SK-N-MC (cell line): ENCODE data around the gene MYD88.
A peak's percentile ranks its signal among the peaks of the same experiment; 100 is the strongest.
"Not testable (repeated sequence)": the region's sequence is repeated elsewhere in the genome, so short reads cannot be mapped to it uniquely, and the experiment has no call there.

Source experiments
- DNase-seq: peaks from one replicate; pipeline ENCODE4 v3.0.0-alpha.2; 2011; ENCODE audit warnings: low read depth, low spot score
- H3K27ac ChIP-seq: fragments of 200-600 bp; sonication (generic); 2 replicates; pipeline ENCODE4 v1.5.1; 2016; ENCODE audit warnings: mixed run types
- H3K36me3 ChIP-seq: fragments of 200-600 bp; sonication (generic); 2 replicates; pipeline ENCODE4 v1.6.1; 2017; ENCODE audit warnings: antibody characterized with exemption, low read length, mixed read lengths; ENCODE audit not compliant: insufficient read depth
- H3K4me3 ChIP-seq: fragments of 200-600 bp; sonication (generic); 2 replicates; pipeline ENCODE4 v1.5.1; 2016
- H3K9ac ChIP-seq: fragments of 200-600 bp; sonication (generic); 2 replicates; pipeline ENCODE4 v1.8.0; 2017; ENCODE audit warnings: mixed run types, mixed read lengths; ENCODE audit not compliant: insufficient read length
- H3K9me3 ChIP-seq: fragments of 200-600 bp; sonication (generic); 2 replicates; pipeline ENCODE4 v1.6.1; 2017; ENCODE audit warnings: low read depth, mild to moderate bottlenecking, antibody characterized with exemption, low read length, moderate library complexity, mixed read lengths
- EZH2 ChIP-seq: fragments of 200-600 bp; sonication (generic); IDR thresholded peaks from one replicate; pipeline ENCODE4 v1.6.1; 2017; ENCODE audit warnings: antibody characterized with exemption
- FOXP2 ChIP-seq: optimal IDR thresholded peaks from 2 replicates; pipeline ENCODE3; 2011; ENCODE audit warnings: mild to moderate bottlenecking, moderate library complexity; ENCODE audit not compliant: insufficient read depth; ENCODE audit errors: extremely low read length, control extremely low read depth
- POLR2AphosphoS5 ChIP-seq: IDR thresholded peaks from 2 replicates; pipeline ENCODE4 v1.6.1; 2012; ENCODE audit warnings: mild to moderate bottlenecking, low read depth, low read length, borderline replicate concordance

The MYD88 gene

GRCh38 chr3:38131621-38132369 lies 6.7 kb upstream of the MYD88 start:
- DNase-seq: no peak
- no peaks in the 10 kb centered on the region; the same call in 1 of the 2 replicates for H3K36me3 ChIP-seq
- H3K9me3 ChIP-seq: no peaks in the 10 kb centered on the region
- H3K27ac ChIP-seq: no peak overlapping the region
- H3K4me3 ChIP-seq: no peak overlapping the region
- no peak overlapping the region for H3K9ac ChIP-seq
- TF ChIP-seq POLR2AphosphoS5: no peak
- no peak for TF ChIP-seq EZH2
- no peak for TF ChIP-seq FOXP2

GRCh38 chr3:38133209-38133556 lies 5.3 kb upstream of the MYD88 start:
- no peaks in the 10 kb centered on the region; the same call in 1 of the 2 replicates for H3K36me3 ChIP-seq
- H3K4me3 ChIP-seq: no peak overlapping the region
- H3K9me3 ChIP-seq: no peaks in the 10 kb centered on the region
- DNase-seq: no peak
- H3K9ac ChIP-seq: no peak overlapping the region
- TF ChIP-seq EZH2 (no peak), FOXP2 (no peak), POLR2AphosphoS5 (no peak)
- no peak overlapping the region for H3K27ac ChIP-seq

- no peaks in the 10 kb centered on the region for H3K9me3 ChIP-seq
- no peaks in the 10 kb centered on the region; the same call in 1 of the 2 replicates for H3K36me3 ChIP-seq
- TF ChIP-seq EZH2 (no peak), POLR2AphosphoS5 (no peak), FOXP2 (no peak)
- H3K4me3 ChIP-seq: no peak overlapping the region
- no peak overlapping the region for H3K27ac ChIP-seq
- H3K9ac ChIP-seq: no peak overlapping the region
- DNase-seq: no peak
Observed at GRCh38 chr3:38133557-38134405, 4.7 kb upstream of the MYD88 start.

- not testable (repeated sequence) for H3K36me3 ChIP-seq, H3K27ac ChIP-seq, DNase-seq
Observed at GRCh38 chr3:38134517-38135143, 3.8 kb upstream of the MYD88 start.

GRCh38 chr3:38135621-38136277 lies 2.7 kb upstream of the MYD88 start:
- H3K4me3 ChIP-seq: peak overlapping the region; percentile 87
- not testable (repeated sequence) for DNase-seq, H3K27ac ChIP-seq, H3K9me3 ChIP-seq, H3K36me3 ChIP-seq
- peak overlapping the region; percentile 83 for H3K9ac ChIP-seq

More at GRCh38 chr3:38134517-38135143, 3.8 kb upstream of the MYD88 start:
- H3K9ac ChIP-seq, H3K4me3 ChIP-seq, H3K9me3 ChIP-seq: not testable (repeated sequence)

GRCh38 chr3:38136393-38136776 lies 2.1 kb upstream of the MYD88 start:
- no peaks in the 10 kb centered on the region for H3K9me3 ChIP-seq
- H3K27ac ChIP-seq: no peak overlapping the region
- DNase-seq: no peak

GRCh38 chr3:38136777-38137614 lies 1.5 kb upstream of the MYD88 start, which contains the start of gene ACAA1:
TSS of gene ACAA1 (minus strand) at chr3:38137127. CDS start at chr3:38137035, 92 bp downstream.
- Histone ChIP-seq H3K9ac (peak within 1 kb of the TSS; percentile 83), H3K9me3 (no peaks in the 10 kb centered on the region), H3K27ac (no peak within 1 kb of the TSS), H3K36me3 (no peaks in the 10 kb centered on the region), H3K4me3 (peak within 1 kb of the TSS; percentile 87)
- TF ChIP-seq POLR2AphosphoS5: peak; percentile 86
- TF ChIP-seq FOXP2: no peak
- peak; percentile 65 for DNase-seq

More at GRCh38 chr3:38136393-38136776, 2.1 kb upstream of the MYD88 start:
- peak overlapping the region; percentile 87 for H3K4me3 ChIP-seq
- peak overlapping the region; percentile 83 for H3K9ac ChIP-seq
- H3K36me3 ChIP-seq: no peaks in the 10 kb centered on the region
- no peak for TF ChIP-seq FOXP2
- no peak for TF ChIP-seq POLR2AphosphoS5
- no peak for TF ChIP-seq EZH2
